GM12865 (cell line): ENCODE results near the gene SPHK2.

Source experiments
- DNase-seq: peaks from one replicate; pipeline ENCODE4 v3.0.0; 2010; ENCODE audit warnings: low read depth
- H3K4me3 ChIP-seq: 2 replicates; pipeline ENCODE4 v1.5.1; 2011; ENCODE audit warnings: mild to moderate bottlenecking, low read depth, low read length, control low read depth
- TF ChIP-seq, protein P1 (sequence below): IDR thresholded peaks from 2 replicates; pipeline ENCODE4 v1.5.1; 2011; ENCODE audit warnings: low read length, control low read depth, low read depth, inconsistent platforms; ENCODE audit not compliant: insufficient read depth; ENCODE audit errors: missing control alignments

The SPHK2 gene

DNA sequence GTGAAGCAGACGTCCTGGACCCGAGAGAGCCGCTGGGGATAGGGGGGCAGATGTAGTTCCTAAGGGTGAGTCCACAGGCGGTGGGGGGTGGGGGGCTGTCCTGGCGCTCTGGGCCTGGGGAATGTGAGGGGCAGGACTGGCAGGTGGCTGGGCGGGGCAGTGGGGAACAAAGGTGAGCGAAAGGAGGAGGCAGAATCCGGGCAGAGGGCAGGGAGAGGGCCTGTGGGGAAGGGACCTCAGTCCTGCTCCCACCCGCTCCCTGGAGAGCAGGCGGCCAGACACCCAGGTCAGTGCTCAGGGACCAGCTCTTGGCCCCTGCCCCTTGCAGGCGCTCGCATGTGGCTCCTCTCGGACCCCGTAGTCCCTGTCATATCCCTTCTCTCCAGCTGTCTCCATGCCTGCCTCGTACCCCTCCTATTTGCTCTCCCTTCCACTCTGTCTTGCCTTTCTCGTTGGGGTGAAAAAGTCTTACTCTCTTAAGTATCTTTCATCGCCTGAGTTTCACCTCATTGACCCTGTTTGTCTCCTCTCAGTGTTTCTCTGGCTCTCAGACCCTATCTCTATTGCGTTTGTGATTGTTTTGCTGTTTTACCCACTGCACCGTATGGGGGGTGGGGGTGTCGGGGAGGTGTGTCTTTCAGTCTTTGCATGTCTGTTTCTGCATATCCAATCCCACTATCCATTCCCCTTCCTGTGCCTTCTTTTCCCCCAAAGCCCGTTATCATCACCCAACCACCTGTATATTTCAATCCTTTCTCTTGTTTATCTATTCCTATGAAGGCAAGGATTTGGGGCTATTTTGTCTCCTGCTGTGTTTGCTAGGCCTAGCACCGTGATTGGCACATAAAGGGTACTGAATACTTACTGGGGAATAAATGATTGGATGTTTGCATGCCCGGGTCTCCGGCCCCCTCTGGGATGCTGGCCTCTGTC is 5.8 kb downstream of the SPHK2 start:
- TF ChIP-seq, protein P1, sequence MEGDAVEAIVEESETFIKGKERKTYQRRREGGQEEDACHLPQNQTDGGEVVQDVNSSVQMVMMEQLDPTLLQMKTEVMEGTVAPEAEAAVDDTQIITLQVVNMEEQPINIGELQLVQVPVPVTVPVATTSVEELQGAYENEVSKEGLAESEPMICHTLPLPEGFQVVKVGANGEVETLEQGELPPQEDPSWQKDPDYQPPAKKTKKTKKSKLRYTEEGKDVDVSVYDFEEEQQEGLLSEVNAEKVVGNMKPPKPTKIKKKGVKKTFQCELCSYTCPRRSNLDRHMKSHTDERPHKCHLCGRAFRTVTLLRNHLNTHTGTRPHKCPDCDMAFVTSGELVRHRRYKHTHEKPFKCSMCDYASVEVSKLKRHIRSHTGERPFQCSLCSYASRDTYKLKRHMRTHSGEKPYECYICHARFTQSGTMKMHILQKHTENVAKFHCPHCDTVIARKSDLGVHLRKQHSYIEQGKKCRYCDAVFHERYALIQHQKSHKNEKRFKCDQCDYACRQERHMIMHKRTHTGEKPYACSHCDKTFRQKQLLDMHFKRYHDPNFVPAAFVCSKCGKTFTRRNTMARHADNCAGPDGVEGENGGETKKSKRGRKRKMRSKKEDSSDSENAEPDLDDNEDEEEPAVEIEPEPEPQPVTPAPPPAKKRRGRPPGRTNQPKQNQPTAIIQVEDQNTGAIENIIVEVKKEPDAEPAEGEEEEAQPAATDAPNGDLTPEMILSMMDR, result no peak
- H3K4me3 ChIP-seq, result peak overlapping the region; percentile 47
- DNase-seq, result no peak

GRCh38 chr19:48625891-48626327 is 6.6 kb downstream of the SPHK2 start:
- no peak for DNase-seq
- TF ChIP-seq, protein P1, result no peak
- H3K4me3 ChIP-seq, result no peak overlapping the region

- no peak for DNase-seq
- TF ChIP-seq, protein P1, result no peak
- H3K4me3 ChIP-seq, result no peak overlapping the region
These were observed 8.0 kb downstream of the SPHK2 start for GRCh38 chr19:48627201-48627864.

- H3K4me3 ChIP-seq, result no peak overlapping the region
- DNase-seq, result no peak
- TF ChIP-seq, protein P1, result no peak
These were observed 8.6 kb downstream of the SPHK2 start for GRCh38 chr19:48627865-48628314.

DNA sequence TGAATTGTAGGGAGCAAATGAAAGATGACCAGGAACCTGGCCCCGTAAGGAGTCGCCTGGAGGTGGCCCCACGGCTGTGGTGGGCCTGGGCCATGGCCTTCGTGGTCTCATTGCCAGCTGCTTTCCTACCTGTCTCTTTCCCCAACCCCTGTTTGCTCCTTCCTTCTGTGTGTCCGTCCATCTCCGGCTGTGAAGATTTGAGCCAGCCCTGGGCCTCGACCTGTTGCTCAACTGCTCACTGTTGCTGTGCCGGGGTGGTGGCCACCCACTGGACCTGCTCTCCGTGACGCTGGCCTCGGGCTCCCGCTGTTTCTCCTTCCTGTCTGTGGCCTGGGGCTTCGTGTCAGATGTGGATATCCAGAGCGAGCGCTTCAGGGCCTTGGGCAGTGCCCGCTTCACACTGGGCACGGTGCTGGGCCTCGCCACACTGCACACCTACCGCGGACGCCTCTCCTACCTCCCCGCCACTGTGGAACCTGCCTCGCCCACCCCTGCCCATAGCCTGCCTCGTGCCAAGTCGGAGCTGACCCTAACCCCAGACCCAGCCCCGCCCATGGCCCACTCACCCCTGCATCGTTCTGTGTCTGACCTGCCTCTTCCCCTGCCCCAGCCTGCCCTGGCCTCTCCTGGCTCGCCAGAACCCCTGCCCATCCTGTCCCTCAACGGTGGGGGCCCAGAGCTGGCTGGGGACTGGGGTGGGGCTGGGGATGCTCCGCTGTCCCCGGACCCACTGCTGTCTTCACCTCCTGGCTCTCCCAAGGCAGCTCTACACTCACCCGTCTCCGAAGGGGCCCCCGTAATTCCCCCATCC is 9.4 kb downstream of the SPHK2 start:
- no peak overlapping the region for H3K4me3 ChIP-seq
- DNase-seq, result no peak
- TF ChIP-seq, protein P1, result no peak

DNA sequence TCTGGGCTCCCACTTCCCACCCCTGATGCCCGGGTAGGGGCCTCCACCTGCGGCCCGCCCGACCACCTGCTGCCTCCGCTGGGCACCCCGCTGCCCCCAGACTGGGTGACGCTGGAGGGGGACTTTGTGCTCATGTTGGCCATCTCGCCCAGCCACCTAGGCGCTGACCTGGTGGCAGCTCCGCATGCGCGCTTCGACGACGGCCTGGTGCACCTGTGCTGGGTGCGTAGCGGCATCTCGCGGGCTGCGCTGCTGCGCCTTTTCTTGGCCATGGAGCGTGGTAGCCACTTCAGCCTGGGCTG is 9.9 kb downstream of the SPHK2 start:
- TF ChIP-seq, protein P1, result no peak
- no peak overlapping the region for H3K4me3 ChIP-seq
- DNase-seq, result no peak
